Left lobe of liver (tissue), 2 donors: ENCODE measurements around the gene PTGS1. TPM values are rescaled to one million over a fixed set of nuclear protein-coding genes. Genes with fewer than 3 reads are reported as not detected.
A peak's percentile ranks its signal among the peaks of the same experiment; 100 is the strongest.

Experiments used
- ATAC-seq: fragments of 200-7000 bp; cut with Tn5 transposase; one replicate; pipeline ENCODE4 v1.9.1; 2020; ENCODE audit warnings: mild to moderate bottlenecking, moderate library complexity
- DNase-seq: peaks from one replicate; pipeline ENCODE4 v3.0.0-alpha.2; 2020; ENCODE audit warnings: low spot score
- total RNA-seq: library from RNA; stranded (reverse); gene quantifications from one replicate; pipeline ENCODE4 v1.2.1, GENCODE V29; 2021
- donor health status: DM: no; HTN: no; CAD: no; lungs with moderate emphysema.
- donor health status: DM: no; HTN: yes; CAD: no.

The PTGS1 gene
- total RNA-seq, 1 donor from 2014 or later, result 2.0 TPM

DNA sequence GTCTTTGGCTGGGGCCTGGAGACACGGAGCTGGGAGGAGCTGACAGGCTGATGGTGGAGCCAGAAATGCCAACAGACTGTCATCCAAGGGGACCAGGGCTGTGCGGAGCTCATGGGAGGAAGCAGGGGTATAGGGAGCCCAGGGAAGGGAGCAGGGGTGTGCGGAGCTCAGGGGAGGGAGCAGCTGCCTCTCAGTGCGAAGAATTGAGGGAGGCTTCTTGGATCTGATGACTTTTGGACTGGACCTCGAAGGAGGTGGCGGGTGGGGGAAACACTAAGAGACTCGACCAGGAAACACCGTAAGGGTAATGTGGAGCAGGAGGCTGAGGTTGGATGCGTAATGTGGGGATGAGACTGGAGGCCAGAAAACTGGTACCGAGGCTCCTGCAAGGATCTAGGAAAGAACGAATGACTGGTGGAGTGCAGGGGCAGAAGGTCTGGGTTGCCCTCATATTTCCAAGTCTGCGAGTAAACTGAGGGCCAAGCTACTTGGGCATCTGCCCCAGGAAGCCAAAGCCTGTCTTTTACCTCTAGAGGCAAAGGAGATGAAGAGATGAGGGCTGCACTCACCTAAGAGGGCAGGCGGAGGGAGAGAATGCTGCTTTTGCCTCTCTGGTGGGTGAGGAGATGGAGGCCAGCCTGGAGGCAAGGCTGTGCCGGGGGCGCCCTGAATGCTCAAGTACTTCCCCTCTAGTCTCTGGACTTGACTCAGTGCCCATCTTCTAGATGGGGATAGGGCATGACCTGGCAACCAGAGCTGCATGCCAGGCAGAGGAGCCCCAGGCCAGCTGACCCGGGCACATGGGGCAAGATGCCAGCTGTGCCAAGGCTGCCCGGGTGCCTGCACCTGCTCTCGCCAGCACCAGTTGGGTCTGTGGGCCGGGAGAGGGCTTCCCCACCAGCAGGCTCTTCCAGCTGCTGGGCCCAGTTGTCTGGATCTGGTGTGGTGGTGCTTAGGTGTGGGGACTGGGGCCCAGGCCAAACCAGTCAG is 2.3 kb downstream of the PTGS1 start:
- ATAC-seq, result no peak

GRCh38 chr9:122374885-122375420 is 4.1 kb downstream of the PTGS1 start:
- ATAC-seq (peak; percentile 49), DNase-seq (no peak)

More for the DNA sequence above, 2.3 kb downstream of the PTGS1 start:
- DNase-seq, result no peak

DNA sequence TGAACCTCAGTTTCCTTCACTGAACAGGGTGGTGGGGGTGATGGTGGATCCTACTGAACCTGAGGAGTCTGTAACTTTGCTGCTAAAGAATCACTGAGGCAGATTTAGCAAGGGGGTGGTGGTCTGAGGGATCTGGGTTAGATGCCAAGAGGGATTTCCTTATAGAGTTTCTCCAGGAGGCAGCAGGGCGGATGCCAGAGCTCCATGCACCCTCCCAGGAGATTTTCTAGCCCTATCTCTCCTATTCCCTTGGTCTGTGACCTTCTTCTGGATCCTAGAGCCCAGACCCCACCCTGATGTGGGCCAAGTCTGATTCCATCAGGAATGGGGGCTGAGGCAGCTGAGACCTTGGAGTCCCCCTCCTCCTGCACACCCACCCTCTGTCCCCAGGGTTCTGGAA is 6.0 kb downstream of the PTGS1 start:
- ATAC-seq (no peak), DNase-seq (no peak)

GRCh38 chr9:122377241-122378164 is 6.7 kb downstream of the PTGS1 start:
- no peak for DNase-seq
- ATAC-seq, result no peak

DNA sequence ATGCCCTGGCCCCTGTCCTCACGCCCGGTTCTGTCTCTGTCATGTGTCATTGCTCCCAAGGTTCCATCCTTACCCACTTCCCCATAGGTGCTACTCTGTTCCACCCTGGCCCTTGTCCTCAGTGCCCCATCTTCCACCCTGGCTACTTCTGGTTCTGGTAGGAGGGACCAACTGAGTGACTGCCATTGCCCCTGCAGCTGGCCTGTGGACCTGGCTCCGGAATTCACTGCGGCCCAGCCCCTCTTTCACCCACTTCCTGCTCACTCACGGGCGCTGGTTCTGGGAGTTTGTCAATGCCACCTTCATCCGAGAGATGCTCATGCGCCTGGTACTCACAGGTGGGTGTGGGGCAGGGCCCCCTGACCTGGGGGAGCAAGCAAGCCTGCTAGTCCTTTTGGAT is 7.4 kb downstream of the PTGS1 start:
- ATAC-seq (no peak), DNase-seq (no peak)

DNA sequence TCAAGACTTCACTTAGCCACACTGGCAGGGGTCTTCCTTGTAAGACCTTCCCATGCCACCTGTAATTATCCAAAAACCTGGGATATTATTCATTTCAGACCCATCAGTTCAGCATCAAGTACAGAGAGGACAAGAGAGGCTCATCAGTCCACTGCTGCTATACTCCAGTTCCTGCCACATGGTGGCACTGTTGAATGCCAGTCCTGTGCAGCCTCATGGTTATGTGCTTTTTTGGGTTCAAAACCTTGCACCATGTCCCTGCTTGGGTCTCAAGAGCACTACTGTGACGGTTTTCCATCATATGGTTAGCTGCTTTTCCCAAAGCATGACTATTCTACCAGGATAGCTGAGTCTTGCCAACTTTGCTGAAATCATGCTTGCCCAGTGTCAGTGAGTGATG is 8.5 kb downstream of the PTGS1 start:
- DNase-seq, result no peak

GRCh38 chr9:122380293-122380692 is 9.5 kb downstream of the PTGS1 start:
- DNase-seq (no peak), ATAC-seq (no peak)

More for the DNA sequence above, 8.5 kb downstream of the PTGS1 start:
- ATAC-seq, result no peak

GRCh38 chr9:122381206-122381950 is 10.6 kb downstream of the PTGS1 start:
- DNase-seq, result no peak
- ATAC-seq, result no peak

DNA sequence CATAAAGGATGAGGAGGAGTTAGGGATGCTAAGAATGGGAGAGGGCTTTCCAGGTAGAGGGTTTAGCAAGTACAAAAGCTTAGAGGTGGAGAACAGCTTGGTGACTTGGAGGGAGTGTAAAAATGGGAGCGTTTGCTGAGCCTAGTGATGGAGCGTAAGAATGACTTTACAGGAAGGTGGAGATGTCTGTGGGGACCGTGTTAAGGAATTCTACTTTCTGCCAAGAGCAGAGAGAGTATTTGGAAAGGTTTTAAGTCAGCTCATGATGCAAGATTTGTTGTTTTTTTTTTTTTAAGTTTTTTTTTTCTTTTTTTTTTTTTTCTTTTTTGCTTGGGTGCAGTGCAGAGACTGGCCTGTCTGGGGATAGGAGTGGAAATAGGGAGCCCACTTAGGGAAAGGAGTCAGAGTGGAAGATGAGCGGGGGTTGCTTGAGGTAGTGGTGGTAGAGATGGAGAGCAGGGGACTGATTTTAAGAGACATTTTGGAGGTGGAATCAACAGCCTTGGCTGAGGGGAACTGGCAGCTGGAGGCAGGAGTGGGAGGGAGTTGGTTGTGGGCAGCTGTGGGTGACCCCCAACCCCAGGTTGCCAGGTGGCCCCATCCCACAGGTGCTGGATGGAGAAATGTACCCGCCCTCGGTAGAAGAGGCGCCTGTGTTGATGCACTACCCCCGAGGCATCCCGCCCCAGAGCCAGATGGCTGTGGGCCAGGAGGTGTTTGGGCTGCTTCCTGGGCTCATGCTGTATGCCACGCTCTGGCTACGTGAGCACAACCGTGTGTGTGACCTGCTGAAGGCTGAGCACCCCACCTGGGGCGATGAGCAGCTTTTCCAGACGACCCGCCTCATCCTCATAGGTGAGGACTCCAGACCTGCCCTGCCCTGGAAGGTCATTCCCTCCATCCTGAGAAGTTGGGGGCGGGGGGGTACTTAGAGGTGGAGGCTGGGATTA is 12.4 kb downstream of the PTGS1 start:
- DNase-seq (no peak), ATAC-seq (no peak)

DNA sequence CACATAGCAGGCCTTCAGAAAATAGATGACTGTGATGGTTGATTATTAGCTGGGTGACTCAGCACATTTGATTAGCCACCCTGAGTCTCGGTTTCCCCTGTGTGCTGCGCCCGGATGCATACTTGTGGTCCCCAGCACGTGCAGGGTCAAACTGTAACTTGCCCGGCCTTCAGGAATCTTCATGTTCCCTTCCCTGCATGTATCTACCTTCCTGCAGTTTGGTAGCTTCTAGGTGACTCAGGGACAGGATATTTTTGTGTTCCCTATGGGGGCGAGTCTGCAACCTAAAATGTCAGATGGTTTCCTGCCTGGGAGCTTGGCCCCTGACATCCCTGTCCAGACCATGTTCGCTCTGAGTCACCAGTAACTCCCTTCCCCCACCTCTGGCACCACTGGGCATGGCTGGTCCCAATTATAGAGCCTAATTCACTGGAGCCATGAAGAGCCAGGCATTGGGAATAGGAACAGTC is 13.2 kb downstream of the PTGS1 start:
- ATAC-seq (no peak), DNase-seq (no peak)

DNA sequence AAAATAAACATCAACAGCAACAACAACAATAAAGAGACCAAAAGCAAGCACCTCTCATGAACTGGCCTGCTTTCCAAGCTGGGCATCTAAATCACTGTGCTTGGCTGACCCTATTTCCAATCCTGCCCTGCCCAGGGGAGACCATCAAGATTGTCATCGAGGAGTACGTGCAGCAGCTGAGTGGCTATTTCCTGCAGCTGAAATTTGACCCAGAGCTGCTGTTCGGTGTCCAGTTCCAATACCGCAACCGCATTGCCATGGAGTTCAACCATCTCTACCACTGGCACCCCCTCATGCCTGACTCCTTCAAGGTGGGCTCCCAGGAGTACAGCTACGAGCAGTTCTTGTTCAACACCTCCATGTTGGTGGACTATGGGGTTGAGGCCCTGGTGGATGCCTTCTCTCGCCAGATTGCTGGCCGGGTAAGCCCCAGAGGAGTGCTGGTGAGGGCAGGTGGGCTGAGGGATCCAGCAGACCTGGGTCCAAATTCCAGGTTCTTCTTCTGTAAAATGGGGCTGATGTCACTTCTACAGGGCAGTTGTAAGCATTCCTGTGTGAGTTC is 15.6 kb downstream of the PTGS1 start:
- no peak for DNase-seq

GRCh38 chr9:122387536-122387935 is 16.7 kb downstream of the PTGS1 start:
- ATAC-seq (no peak), DNase-seq (no peak)

More for the DNA sequence above, 15.6 kb downstream of the PTGS1 start:
- no peak for ATAC-seq

GRCh38 chr9:122389195-122389594 is 18.4 kb downstream of the PTGS1 start:
- no peak for DNase-seq
- no peak for ATAC-seq

GRCh38 chr9:122389799-122390481 is 19.1 kb downstream of the PTGS1 start:
- no peak for ATAC-seq
- DNase-seq, result no peak

DNA sequence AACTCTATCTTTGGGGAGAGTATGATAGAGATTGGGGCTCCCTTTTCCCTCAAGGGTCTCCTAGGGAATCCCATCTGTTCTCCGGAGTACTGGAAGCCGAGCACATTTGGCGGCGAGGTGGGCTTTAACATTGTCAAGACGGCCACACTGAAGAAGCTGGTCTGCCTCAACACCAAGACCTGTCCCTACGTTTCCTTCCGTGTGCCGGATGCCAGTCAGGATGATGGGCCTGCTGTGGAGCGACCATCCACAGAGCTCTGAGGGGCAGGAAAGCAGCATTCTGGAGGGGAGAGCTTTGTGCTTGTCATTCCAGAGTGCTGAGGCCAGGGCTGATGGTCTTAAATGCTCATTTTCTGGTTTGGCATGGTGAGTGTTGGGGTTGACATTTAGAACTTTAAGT is 21.5 kb downstream of the PTGS1 start:
- DNase-seq, result no peak
- no peak for ATAC-seq

DNA sequence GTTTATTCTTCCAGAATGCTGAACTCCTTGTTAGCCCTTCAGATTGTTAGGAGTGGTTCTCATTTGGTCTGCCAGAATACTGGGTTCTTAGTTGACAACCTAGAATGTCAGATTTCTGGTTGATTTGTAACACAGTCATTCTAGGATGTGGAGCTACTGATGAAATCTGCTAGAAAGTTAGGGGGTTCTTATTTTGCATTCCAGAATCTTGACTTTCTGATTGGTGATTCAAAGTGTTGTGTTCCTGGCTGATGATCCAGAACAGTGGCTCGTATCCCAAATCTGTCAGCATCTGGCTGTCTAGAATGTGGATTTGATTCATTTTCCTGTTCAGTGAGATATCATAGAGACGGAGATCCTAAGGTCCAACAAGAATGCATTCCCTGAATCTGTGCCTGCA is 21.9 kb downstream of the PTGS1 start:
- no peak for DNase-seq
- no peak for ATAC-seq

- ATAC-seq, result no peak
- DNase-seq, result no peak
Measured at GRCh38 chr9:122393284-122393983, 22.6 kb downstream of the PTGS1 start.
